Tibial artery (tissue), 4 donors: ENCODE results near the gene TBCD.
A peak's percentile ranks its signal among the peaks of the same experiment; 100 is the strongest.

Source experiments
- DNase-seq, 2 donors: peaks; one replicate each; pipeline ENCODE4 v3.0.0-alpha.2; 2019
- H3K27ac ChIP-seq, 2 donors: fragments of 200-600 bp; sonication (generic) in 1 of 2; 1 replicate in 1 of 2; 2 replicates in 1 of 2; pipeline ENCODE4 v1.5.1; 2018 to 2019; ENCODE audit warnings: mild to moderate bottlenecking in 1 of 2
- H3K27me3 ChIP-seq, 2 donors: fragments of 200-600 bp; sonication (generic) in 1 of 2; one replicate each; pipeline versions ENCODE4 v1.5.1 to v1.6.0; 2016 to 2019
- H3K36me3 ChIP-seq, 3 donors: fragments of 200-600 bp; sonication (generic) in 2 of 3; one replicate each; pipeline ENCODE4 v1.5.1; 2016 to 2019; ENCODE audit warnings: mild to moderate bottlenecking in 2 of 3
- H3K4me1 ChIP-seq, 4 donors: fragments of 200-600 bp; sonication (generic) in 2 of 4; 1 replicate in 3 of 4; 2 replicates in 1 of 4; pipeline ENCODE4 v1.5.1; 2016 to 2019
- H3K4me3 ChIP-seq, 2 donors: fragments of 200-600 bp; sonication (generic) in 1 of 2; 1 replicate in 1 of 2; 2 replicates in 1 of 2; pipeline ENCODE4 v1.5.1; 2018 to 2019; ENCODE audit warnings: mild to moderate bottlenecking in 2 of 2
- H3K9me3 ChIP-seq, 3 donors: fragments of 200-600 bp; sonication (generic) in 1 of 3; one replicate each; pipeline ENCODE4 v1.5.1; 2016 to 2019
- CTCF ChIP-seq, 2 experiments: fragments of 200-600 bp in 1 of 2; fragments of 450-650 bp in 1 of 2; IDR thresholded peaks; one replicate each; pipeline ENCODE4 v1.5.1; 2017 to 2019; ENCODE audit warnings: antibody characterized with exemption in 2 of 2, mild to moderate bottlenecking in 1 of 2, moderate library complexity in 1 of 2
- intact Hi-C: fragments of 100-400 bp; cut with DNase I; formaldehyde crosslinking; loops from one replicate; pipeline ENCODE4 v1.15.0; 2023; ENCODE audit warnings: low total_unique reads

Gene TBCD

GRCh38 chr17:82786427-82786826 is 34.6 kb downstream of the TBCD start:
- Histone ChIP-seq H3K27me3 (no peaks in the 10 kb centered on the region), H3K9me3 (no peaks in the 10 kb centered on the region), H3K4me3 (no peak overlapping the region), H3K4me1 (no peaks in the 10 kb centered on the region), H3K27ac (no peak overlapping the region), H3K36me3 (peaks cover 14 to 43% (median 29%) of the 10 kb centered on the region in 3 donors)
- no peak for TF ChIP-seq CTCF (IDR thresholded peaks at IDR 0.05)
- intact Hi-C loops, result no loop called here
- no peak for DNase-seq

- Histone ChIP-seq H3K4me1 (no peaks in the 10 kb centered on the region), H3K9me3 (no peaks in the 10 kb centered on the region), H3K36me3 (peaks cover 14 to 39% (median 29%) of the 10 kb centered on the region in 3 donors), H3K27ac (no peak overlapping the region), H3K4me3 (no peak overlapping the region), H3K27me3 (no peaks in the 10 kb centered on the region)
- intact Hi-C loops, result no loop called here
- peak; percentile 71 to 76 for DNase-seq
- no peak for TF ChIP-seq CTCF (IDR thresholded peaks at IDR 0.05)
Observed at GRCh38 chr17:82787081-82787848, 35.4 kb downstream of the TBCD start.

- intact Hi-C loops, result no loop called here
- H3K4me1 ChIP-seq, result peaks cover 0 to 4% (median 2%) of the 10 kb centered on the region in 4 donors
- H3K36me3 ChIP-seq, result peaks cover 5 to 28% (median 20%) of the 10 kb centered on the region in 3 donors
- H3K27ac ChIP-seq, result no peak overlapping the region
- no peak for TF ChIP-seq CTCF (IDR thresholded peaks at IDR 0.05)
- H3K4me3 ChIP-seq, result no peak overlapping the region
- no peaks in the 10 kb centered on the region for H3K9me3 ChIP-seq
- no peak for DNase-seq
- no peaks in the 10 kb centered on the region for H3K27me3 ChIP-seq
Observed at GRCh38 chr17:82788206-82789001, 36.5 kb downstream of the TBCD start.

GRCh38 chr17:82789051-82789592 is 37.3 kb downstream of the TBCD start:
- Histone ChIP-seq H3K27ac (no peak overlapping the region), H3K9me3 (no peaks in the 10 kb centered on the region), H3K4me3 (no peak overlapping the region), H3K36me3 (peaks cover 0 to 21% (median 14%) of the 10 kb centered on the region in 3 donors), H3K27me3 (no peaks in the 10 kb centered on the region), H3K4me1 (peaks cover 0 to 11% (median 9%) of the 10 kb centered on the region in 4 donors)
- no peak for DNase-seq
- TF ChIP-seq CTCF (IDR thresholded peaks at IDR 0.05), result no peak
- intact Hi-C loops, result no loop called here

GRCh38 chr17:82789806-82790205 is 37.9 kb downstream of the TBCD start:
- H3K27me3 ChIP-seq, result no peaks in the 10 kb centered on the region
- H3K4me1 ChIP-seq, result peaks cover 0 to 17% (median 13%) of the 10 kb centered on the region in 4 donors
- DNase-seq, result no peak
- no peak overlapping the region for H3K4me3 ChIP-seq
- H3K36me3 ChIP-seq, result peaks cover 0 to 14% (median 7%) of the 10 kb centered on the region in 3 donors
- no peak overlapping the region for H3K27ac ChIP-seq
- H3K9me3 ChIP-seq, result no peaks in the 10 kb centered on the region
- intact Hi-C loops, result no loop called here
- TF ChIP-seq CTCF (IDR thresholded peaks at IDR 0.05), result no peak
